ENCODE measurements around the gene ZFYVE27.

Gene ZFYVE27

DNA sequence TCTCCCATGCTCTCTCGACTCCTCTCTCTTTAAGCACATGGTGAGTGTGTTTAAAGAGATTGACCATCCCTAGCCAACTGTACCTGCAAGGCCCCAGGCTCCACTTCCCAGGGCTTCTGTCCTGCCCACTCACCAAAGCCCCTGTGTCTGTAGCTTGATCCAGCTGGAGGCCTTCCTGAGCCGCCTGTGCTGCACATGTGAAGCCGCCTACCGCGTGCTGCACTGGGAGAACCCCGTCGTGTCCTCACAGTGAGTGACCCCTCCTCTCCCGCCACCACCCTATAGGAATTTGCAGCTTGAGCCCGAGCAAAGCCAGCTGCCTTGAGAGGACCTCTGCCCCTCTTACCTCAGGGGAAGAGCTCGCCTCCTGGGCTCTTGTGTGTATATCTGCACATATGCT, 11.2 kb downstream of the ZFYVE27 start:
- no peak for DNase-seq

DNA sequence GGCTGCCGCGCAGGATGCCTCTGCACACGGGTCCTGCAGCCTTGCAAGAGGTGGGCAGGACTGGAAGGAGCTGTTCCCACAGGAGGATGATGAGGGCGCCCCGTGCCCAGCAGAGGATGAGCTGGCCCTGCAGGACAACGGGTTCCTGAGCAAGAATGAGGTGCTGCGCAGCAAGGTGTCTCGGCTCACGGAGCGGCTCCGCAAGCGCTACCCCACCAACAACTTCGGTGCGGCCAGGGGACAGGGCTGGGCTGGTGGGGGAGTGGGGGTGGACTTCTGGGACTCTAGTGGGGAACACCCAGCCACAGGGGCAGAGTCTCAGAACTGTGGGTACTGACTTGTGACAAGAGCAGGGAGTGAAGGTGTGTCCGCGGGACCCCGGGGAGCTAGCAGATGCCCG, 16.0 kb downstream of the ZFYVE27 start:
- no peak for DNase-seq

GRCh38 chr10:97754726-97755125, 17.8 kb downstream of the ZFYVE27 start:
- DNase-seq: no peak

DNA sequence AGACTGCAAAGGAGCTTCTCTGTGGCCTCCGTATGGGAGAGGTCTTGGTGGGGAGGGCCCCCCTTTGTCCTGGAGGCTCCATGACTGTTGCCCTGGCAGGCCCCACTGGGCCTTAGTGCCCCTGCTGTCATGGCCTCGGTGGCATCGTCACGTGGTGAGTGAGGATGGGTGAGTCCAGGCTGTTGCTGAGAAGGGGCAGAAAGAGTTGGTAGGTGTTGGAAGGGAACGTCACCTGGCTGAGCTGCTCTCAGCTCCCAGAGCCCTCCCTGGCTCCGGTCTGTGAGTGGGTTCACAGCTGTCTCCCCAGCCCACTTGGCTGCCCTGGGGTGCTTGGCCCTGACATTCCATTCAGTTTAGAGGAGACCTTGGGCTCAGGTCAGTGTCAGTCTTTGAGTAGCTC, 18.8 kb downstream of the ZFYVE27 start:
- DNase-seq: no peak

DNA sequence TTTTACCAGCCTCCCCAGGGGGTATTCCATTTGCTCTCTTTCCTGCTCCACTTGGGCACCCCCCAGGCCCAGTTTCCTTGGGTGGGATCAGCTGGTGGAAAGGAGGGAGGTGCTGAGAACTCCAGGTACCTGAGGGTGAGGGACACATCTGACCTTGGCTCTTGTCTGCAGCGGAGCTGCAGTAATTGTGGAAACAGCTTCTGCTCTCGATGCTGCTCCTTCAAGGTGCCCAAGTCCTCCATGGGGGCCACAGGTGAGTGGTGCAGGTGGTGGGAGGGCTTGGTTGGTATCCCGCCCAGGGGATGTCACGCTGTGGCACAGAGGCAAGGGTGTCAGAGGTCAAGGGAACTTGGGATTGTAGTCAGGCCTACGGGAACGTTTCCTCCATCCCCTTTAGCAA, 20.5 kb downstream of the ZFYVE27 start:
- no peak for DNase-seq

GRCh38 chr10:97759158-97759887, 22.4 kb downstream of the ZFYVE27 start:
- DNase-seq: peak; percentile 27 to 70 (median 46)

DNA sequence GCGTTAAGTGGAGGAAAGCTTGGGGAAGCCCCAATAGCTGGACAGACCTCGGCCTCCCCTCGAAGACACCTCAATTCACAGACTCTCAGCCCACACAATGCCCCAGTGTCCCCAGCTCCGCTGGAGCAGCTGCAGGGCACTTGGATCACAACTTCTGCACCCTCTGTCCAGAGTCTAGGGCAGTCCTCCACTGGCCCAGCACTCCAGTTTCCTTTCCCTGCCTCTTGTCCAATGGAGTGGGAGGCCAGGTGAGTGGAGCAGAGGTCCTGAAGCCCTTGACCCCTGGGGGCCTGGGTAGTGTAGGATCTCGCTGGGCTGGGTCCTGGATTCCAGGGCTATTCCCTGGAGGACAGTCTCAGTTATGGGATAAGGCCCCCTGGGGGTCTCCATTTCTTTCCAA, 23.0 kb downstream of the ZFYVE27 start:
- no peak for DNase-seq

DNA sequence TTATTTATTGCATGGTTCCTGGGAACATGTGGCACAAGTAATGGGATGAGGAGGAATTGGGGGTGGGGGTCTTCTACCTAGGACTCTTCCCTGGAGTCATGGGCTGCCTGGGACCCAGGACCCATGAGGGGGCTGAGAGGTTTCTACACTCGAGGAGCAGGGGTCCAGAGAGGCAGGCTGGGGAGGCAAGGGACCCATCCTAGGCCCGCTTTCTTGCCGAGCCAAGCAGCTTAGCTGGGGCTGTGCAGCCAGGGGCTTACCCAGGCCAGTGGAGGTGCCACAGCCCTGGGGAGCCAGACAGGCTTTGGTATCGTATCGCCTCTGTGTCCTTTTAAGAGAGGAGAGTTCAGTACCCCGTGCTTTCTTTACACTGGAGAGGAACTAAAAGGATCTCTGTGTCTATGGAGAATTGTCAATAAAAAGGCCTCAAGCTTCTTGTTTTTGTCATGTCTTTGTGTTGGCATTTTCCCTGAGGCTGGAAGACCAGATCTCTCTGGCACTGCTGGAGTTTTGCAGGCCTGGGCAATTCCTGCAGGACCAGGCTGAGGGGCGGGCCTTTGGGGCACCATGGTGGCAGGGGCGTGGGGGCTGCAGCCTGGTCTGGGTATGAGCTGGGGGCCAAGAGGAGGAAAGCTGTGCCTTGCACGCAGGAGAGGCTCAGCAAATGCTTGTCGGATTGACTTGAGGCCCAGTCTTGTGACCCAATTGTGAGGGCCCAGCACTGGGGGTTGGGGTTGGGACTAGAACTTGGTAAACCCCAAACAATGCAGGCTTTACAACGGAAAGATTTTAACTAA, 23.7 kb downstream of the ZFYVE27 start:
- no peak for DNase-seq

DNA sequence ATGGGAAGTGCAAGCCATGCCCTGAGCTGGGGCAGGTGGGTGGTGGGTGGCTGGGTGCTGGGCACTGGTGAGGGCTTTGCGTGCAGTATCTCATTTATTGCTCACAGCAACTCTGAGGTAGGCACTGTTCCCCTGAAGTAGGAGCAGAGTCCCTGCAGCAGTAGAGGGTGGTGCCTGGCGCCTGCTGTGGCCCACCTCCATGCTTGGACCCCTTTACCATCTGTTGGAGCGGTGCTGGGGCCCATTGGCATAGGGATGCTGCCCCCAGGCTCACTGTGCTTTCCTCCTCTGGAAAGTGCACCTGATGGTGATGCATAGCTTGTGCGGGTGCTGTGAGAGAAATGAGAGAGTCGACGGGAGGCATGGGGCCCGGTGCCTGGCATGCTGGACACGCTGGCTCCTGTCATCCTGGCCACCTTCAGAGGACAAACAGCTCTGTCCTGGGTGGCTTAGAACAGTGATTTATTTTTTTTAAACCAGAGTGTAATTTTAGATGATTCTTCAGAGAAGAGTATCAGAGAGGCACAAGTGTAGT, 24.5 kb downstream of the ZFYVE27 start:
- no peak for DNase-seq

DNA sequence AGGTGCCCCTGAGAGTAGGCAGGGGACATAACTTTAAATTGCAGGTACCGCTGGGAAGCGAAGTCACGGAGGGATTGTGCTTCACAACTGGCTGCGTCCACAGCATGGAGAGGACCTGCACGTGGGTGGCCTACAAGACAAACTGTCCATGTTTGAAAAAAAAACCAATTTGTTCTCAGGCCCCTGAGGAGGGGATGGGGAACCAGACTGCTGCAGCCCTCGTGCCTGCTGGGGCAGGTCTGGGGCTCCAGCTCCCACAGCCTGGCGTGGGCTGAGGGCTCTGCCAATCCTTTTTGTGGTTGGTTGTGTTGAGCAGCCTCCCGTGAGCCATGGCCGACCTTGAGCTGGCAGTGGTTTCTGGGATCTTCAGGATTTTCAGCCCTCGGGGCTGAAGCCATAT, 25.1 kb downstream of the ZFYVE27 start:
- DNase-seq: no peak

GRCh38 chr10:97762816-97763215, 25.9 kb downstream of the ZFYVE27 start:
- no peak for DNase-seq

- no peak for DNase-seq
These were observed 26.5 kb downstream of the ZFYVE27 start for GRCh38 chr10:97763411-97763810.

DNA sequence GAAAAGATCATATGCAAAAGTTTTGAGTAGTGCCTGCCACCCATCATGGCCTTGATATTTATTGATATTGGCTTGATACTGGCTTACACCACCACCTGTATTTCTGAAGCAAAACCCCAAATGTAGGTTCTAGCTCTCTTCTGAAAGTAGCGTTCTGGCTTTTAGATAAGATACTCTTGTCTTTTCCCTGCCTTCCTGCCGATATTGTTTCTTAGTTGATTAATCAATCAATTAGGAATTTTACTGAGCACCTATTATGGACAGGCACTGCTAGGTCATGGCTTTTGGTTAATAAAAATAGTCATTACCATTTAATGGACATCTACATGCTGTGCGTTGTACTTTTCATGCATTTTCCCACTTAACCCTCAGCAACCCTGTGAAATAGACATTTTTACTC, 27.0 kb downstream of the ZFYVE27 start:
- no peak for DNase-seq

- no peak for DNase-seq
These were observed 27.6 kb downstream of the ZFYVE27 start for GRCh38 chr10:97764519-97764931.

DNA sequence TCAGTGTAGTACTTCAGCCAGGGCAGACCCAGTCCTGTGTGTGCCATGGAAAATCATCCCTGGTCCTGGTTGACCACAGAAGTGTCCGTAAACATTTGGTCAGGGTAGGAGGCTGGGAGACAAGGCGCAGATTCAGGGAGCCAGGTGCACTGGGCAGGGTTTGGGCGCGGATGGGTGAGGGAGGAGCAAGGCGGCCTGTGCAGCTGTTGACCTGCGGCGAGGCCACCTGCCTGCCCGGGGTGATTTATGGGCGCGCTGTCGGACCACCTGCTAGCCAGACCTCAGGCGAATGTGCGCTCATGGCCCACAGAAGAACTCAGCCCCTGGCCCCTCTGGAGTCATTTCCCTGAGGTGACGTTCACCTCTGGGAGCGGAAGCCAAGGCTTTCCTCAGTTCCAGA, 28.3 kb downstream of the ZFYVE27 start:
- peak in 2 of 3 experiments; percentile 68 to 88 for DNase-seq

DNA sequence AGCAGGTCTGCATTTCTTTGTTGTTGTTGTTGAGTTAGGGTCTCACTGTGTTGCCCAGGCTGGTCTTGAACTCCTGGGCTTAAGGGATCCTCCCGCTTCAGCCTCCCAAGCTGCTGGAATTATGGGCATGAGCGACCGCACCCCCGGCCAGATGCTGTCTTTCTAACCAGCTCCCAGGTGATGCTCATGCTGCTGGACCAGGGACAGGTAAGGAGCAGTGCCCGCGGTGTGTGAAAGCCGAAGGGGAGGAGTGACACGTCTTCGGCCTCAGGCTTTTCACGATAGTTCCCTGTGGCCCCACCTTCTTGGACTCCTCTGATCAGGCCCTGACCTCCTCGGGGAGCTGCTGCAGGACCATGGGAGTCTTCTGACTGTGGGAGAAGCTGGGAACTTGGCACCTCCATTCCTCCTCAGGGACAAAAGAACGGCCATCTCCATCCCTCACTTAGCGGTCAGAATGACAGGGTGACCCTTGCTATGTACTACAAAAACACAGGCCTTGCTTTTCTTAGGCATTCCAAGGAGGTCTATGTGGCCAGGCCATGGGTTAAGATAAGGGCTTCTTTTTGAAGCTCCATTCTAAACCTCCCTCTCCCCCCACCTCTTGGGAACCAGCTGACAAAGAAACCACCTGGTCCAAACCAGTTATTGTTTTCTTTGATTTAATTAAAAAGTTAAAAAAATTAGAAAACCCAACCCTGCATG, 29.3 kb downstream of the ZFYVE27 start:
- no peak for DNase-seq

DNA sequence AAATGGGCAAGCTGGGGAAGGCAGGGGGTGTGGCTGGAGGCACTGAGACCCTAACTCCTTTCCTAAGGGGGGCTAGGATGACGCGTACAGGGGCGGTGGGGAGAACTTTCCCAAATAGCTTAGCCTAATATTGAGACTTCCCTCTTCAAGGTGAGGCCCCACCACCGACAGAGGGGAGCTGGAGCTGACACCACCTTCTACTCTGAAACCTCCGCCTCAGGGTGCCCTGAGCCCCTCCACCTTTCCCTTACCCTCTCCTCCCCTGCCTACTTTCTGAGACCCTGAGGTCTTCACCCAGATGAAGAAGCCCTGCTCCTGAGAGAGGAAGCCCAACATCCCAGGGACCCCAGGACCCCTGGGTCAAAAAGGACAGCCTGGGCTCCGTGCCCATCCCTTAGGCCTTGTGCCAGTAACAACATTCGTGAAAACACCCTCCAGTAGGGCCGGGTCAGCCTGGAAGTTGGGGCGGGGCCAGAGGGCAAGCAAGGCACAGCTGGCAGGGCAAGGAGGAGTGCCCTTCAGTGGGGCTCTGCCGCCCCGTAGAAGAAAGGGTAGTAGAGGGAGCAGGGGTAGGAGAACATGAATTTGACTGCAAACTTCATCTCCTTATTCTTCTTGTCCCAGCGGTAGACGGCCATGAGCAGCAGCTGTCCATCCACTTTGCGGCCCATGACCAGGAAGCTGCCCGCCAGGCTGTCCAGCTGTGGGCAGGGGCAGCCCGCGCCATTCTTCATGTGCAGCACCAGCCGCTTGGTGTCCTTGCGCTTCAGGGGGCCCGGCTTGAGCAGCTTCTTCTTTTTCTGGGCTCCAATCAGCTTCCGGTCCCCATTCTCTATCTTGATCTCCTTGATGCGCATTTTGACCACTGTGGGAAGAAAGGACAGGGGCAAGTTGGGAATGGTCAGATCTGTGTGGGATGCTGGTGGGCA, 30.3 kb downstream of the ZFYVE27 start:
- no peak for DNase-seq

- no peak for DNase-seq
These were observed 31.7 kb downstream of the ZFYVE27 start for GRCh38 chr10:97768322-97769315.

DNA sequence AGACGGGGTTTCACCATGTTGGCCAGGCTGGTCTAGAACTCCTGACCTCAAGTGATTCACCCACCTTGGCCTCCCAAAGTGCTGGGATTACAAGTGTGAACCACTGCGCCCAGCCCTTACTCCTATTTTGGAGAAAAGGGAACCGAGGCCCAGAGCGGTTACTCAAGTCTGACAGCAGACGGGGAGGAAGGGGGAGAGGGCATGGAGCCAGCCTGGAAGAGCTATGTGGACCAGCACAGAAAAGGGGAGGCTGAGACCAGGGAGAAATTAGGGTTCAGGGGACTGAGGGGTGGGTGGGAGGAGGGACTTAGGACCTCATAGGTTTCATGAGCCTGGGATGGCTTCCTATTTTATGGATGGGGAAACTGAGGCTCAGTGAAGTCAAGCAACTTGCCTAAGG, 33.3 kb downstream of the ZFYVE27 start:
- no peak for DNase-seq

GRCh38 chr10:97771055-97771891, 34.3 kb downstream of the ZFYVE27 start:
- DNase-seq: peak in 2 of 3 experiments; percentile 49 to 60

Measured in NCI-H1417 (cell line).